SK-N-SH (cell line): ENCODE measurements around the gene HK3.

ENCODE experiments used
- NFIC ChIP-seq: IDR thresholded peaks from 2 replicates; pipeline ENCODE4 v1.4.0; 2012; ENCODE audit warnings: borderline replicate concordance
- POLR2AphosphoS5 ChIP-seq: IDR thresholded peaks from 2 replicates; pipeline ENCODE4 v1.6.1; 2012; ENCODE audit warnings: low read depth, low read length
- SIN3A ChIP-seq: IDR thresholded peaks from 2 replicates; pipeline ENCODE4 v1.6.1; 2012; ENCODE audit warnings: low read depth, mild to moderate bottlenecking, low read length, moderate library complexity, borderline replicate concordance
- TCF12 ChIP-seq: IDR thresholded peaks from 2 replicates; pipeline ENCODE4 v1.4.0; 2012
- TEAD4 ChIP-seq: IDR thresholded peaks from 2 replicates; pipeline ENCODE4 v1.4.0; 2012; ENCODE audit warnings: mild to moderate bottlenecking, borderline replicate concordance; ENCODE audit not compliant: insufficient read depth
- TF ChIP-seq, protein P1 (sequence below): fragments of 200-600 bp; sonication (generic); IDR thresholded peaks from 2 replicates; pipeline ENCODE4 v1.6.1; 2017; ENCODE audit warnings: antibody characterized with exemption, mild to moderate bottlenecking, moderate library complexity
- TF ChIP-seq, protein P2 (sequence below): IDR thresholded peaks from 2 replicates; pipeline ENCODE4 v1.6.1; 2012; ENCODE audit warnings: mild to moderate bottlenecking, low read depth, low read length, moderate library complexity
- TF ChIP-seq, protein P3 (sequence below): fragments of 150-350 bp; IDR thresholded peaks from 2 replicates; pipeline ENCODE4 v1.6.1; 2017; ENCODE audit warnings: antibody characterized with exemption, low read length, low read depth, borderline replicate concordance
- TF ChIP-seq, protein P4 (sequence below): IDR thresholded peaks from 2 replicates; pipeline ENCODE4 v1.4.0; 2012; ENCODE audit warnings: low read depth

DNA sequence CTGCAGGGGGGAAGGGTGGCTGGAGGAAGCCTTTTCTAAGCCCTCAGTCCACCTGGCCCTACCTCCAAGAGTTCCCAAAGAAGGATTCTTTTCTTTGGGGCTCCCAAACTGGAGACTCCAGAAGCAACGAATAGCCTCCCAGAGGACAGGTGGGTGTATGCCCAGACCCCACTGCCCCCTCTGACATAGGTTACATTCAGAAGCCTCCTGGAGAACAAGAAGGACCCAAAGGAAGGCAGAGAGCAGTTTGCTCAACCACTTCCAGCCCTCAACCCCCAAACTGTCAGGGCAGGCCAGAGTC lies 10.3 kb downstream of the HK3 start:
- TF ChIP-seq, protein P1, sequence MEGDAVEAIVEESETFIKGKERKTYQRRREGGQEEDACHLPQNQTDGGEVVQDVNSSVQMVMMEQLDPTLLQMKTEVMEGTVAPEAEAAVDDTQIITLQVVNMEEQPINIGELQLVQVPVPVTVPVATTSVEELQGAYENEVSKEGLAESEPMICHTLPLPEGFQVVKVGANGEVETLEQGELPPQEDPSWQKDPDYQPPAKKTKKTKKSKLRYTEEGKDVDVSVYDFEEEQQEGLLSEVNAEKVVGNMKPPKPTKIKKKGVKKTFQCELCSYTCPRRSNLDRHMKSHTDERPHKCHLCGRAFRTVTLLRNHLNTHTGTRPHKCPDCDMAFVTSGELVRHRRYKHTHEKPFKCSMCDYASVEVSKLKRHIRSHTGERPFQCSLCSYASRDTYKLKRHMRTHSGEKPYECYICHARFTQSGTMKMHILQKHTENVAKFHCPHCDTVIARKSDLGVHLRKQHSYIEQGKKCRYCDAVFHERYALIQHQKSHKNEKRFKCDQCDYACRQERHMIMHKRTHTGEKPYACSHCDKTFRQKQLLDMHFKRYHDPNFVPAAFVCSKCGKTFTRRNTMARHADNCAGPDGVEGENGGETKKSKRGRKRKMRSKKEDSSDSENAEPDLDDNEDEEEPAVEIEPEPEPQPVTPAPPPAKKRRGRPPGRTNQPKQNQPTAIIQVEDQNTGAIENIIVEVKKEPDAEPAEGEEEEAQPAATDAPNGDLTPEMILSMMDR = no peak
- TF ChIP-seq TCF12 (no peak), SIN3A (no peak), NFIC (no peak), TEAD4 (no peak), POLR2AphosphoS5 (no peak)
- TF ChIP-seq, protein P2, sequence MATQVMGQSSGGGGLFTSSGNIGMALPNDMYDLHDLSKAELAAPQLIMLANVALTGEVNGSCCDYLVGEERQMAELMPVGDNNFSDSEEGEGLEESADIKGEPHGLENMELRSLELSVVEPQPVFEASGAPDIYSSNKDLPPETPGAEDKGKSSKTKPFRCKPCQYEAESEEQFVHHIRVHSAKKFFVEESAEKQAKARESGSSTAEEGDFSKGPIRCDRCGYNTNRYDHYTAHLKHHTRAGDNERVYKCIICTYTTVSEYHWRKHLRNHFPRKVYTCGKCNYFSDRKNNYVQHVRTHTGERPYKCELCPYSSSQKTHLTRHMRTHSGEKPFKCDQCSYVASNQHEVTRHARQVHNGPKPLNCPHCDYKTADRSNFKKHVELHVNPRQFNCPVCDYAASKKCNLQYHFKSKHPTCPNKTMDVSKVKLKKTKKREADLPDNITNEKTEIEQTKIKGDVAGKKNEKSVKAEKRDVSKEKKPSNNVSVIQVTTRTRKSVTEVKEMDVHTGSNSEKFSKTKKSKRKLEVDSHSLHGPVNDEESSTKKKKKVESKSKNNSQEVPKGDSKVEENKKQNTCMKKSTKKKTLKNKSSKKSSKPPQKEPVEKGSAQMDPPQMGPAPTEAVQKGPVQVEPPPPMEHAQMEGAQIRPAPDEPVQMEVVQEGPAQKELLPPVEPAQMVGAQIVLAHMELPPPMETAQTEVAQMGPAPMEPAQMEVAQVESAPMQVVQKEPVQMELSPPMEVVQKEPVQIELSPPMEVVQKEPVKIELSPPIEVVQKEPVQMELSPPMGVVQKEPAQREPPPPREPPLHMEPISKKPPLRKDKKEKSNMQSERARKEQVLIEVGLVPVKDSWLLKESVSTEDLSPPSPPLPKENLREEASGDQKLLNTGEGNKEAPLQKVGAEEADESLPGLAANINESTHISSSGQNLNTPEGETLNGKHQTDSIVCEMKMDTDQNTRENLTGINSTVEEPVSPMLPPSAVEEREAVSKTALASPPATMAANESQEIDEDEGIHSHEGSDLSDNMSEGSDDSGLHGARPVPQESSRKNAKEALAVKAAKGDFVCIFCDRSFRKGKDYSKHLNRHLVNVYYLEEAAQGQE = no peak
- TF ChIP-seq, protein P3, sequence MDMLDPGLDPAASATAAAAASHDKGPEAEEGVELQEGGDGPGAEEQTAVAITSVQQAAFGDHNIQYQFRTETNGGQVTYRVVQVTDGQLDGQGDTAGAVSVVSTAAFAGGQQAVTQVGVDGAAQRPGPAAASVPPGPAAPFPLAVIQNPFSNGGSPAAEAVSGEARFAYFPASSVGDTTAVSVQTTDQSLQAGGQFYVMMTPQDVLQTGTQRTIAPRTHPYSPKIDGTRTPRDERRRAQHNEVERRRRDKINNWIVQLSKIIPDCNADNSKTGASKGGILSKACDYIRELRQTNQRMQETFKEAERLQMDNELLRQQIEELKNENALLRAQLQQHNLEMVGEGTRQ = no peak
- TF ChIP-seq, protein P4, sequence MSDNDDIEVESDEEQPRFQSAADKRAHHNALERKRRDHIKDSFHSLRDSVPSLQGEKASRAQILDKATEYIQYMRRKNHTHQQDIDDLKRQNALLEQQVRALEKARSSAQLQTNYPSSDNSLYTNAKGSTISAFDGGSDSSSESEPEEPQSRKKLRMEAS = no peak
